Measurements from ENCODE around the gene STAG1. TPM values are rescaled to one million over a fixed set of nuclear protein-coding genes. Genes with fewer than 3 reads are reported as not detected.
A peak's percentile ranks its signal among the peaks of the same experiment; 100 is the strongest.

STAG1 gene
- total RNA-seq, 4 donors from 2014 or later: 32.6 to 44.0 (median 40.5) TPM

DNA sequence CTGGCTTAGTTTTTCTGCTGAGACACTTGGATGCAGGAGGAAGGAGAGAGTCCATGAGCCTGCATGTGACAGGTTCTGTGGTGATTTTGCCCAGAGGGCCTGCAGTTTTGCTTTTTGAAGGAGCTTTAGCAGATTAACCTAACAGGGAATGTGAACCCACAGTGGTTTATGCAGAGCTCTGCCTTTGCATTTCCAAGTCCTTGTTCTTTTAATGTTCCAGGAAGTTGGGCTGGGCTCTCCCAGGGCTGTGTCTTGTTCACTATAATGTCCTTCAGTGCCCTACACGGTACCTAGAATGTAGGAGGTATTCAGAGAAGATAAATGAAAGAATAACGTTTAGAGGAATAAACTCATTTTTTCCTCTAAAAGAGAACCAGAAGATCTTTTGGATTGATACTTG is 451.7 kb downstream of the STAG1 start:
- no peaks in the 10 kb centered on the region for H3K9me3 ChIP-seq
- H3K4me3 ChIP-seq: no peak overlapping the region
- peaks cover 0 to 58% (median 43%) of the 10 kb centered on the region in 4 donors for H3K36me3 ChIP-seq
- H3K27me3 ChIP-seq: no peaks in the 10 kb centered on the region
- TF ChIP-seq POLR2AphosphoS5 (IDR thresholded peaks at IDR 0.05): no peak
- TF ChIP-seq POLR2A (IDR thresholded peaks at IDR 0.05; ENCODE audit: low read depth): no peak
- TF ChIP-seq, protein P1, sequence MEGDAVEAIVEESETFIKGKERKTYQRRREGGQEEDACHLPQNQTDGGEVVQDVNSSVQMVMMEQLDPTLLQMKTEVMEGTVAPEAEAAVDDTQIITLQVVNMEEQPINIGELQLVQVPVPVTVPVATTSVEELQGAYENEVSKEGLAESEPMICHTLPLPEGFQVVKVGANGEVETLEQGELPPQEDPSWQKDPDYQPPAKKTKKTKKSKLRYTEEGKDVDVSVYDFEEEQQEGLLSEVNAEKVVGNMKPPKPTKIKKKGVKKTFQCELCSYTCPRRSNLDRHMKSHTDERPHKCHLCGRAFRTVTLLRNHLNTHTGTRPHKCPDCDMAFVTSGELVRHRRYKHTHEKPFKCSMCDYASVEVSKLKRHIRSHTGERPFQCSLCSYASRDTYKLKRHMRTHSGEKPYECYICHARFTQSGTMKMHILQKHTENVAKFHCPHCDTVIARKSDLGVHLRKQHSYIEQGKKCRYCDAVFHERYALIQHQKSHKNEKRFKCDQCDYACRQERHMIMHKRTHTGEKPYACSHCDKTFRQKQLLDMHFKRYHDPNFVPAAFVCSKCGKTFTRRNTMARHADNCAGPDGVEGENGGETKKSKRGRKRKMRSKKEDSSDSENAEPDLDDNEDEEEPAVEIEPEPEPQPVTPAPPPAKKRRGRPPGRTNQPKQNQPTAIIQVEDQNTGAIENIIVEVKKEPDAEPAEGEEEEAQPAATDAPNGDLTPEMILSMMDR (IDR thresholded peaks at IDR 0.05): no peak
- no peak for TF ChIP-seq EP300 (IDR thresholded peaks at IDR 0.05)
- H3K27ac ChIP-seq (replicated peaks in 1 of 4): no peak overlapping the region
- intact Hi-C loops (cut with DNase I): no loop called here
- WGBS: 93% methylated on average over 2 of the region's 2 CpGs
- DNase-seq (ENCODE audit: extremely low spot score): no peak
- H3K4me1 ChIP-seq: no peaks in the 10 kb centered on the region

DNA sequence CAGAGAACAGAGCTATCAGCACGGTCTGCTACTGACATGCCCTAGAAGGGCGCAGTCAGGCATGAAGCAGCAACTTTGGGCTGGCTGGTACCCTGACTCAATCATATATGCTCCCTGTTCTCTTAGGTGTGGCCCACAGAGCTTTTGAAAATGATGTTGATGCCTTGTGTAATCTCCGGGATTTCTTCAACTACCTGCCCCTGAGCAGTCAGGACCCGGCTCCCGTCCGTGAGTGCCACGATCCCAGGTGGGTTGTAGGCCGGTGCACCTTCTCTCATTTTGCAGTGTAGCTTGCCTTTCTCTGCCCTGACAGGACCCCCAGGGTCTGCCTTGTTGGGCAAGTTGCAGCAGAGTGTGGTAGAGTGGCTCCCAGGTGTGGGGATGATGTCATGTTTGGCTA is 454.4 kb downstream of the STAG1 start:
- H3K36me3 ChIP-seq: peaks cover 0 to 80% (median 57%) of the 10 kb centered on the region in 4 donors
- no peaks in the 10 kb centered on the region for H3K27me3 ChIP-seq
- no peaks in the 10 kb centered on the region for H3K9me3 ChIP-seq
- no peak overlapping the region for H3K4me3 ChIP-seq
- 96% methylated on average over 8 of the region's 8 CpGs for WGBS
- DNase-seq (ENCODE audit: extremely low spot score): peak; percentile 68
- no peaks in the 10 kb centered on the region for H3K4me1 ChIP-seq
- no peak overlapping the region for H3K27ac ChIP-seq (replicated peaks in 1 of 4)
- TF ChIP-seq POLR2A (IDR thresholded peaks at IDR 0.05; ENCODE audit: low read depth) (no peak), EP300 (IDR thresholded peaks at IDR 0.05) (no peak), POLR2AphosphoS5 (IDR thresholded peaks at IDR 0.05) (no peak)
- TF ChIP-seq, protein P1 (IDR thresholded peaks at IDR 0.05): no peak
- intact Hi-C loops (cut with DNase I): no loop called here

DNA sequence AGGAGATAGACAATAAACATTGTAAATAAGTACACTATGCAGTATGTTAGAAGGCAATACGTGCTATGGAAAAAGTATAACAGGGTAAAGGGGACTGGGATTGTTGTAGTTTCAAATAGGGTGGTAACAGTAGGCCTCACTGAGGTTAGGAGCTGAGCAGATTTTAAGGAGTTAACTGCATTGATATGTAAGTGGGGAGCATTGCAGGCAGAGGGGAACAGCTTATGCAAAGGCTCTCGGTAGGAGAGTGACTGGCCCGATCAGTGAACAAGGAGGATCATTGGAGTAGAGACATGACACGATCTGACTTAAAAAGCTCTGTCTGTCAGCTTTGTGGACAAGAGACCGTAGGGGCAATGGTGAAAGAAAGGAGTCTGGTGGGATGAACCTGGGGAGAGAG is 455.2 kb downstream of the STAG1 start:
- DNase-seq (ENCODE audit: extremely low spot score): no peak
- intact Hi-C loops (cut with DNase I): no loop called here
- no peaks in the 10 kb centered on the region for H3K27me3 ChIP-seq
- H3K27ac ChIP-seq (replicated peaks in 1 of 4): no peak overlapping the region
- H3K4me1 ChIP-seq: no peaks in the 10 kb centered on the region
- 84% methylated on average over 5 of the region's 5 CpGs for WGBS
- H3K4me3 ChIP-seq: no peak overlapping the region
- peaks cover 0 to 82% (median 57%) of the 10 kb centered on the region in 4 donors for H3K36me3 ChIP-seq
- TF ChIP-seq EP300 (IDR thresholded peaks at IDR 0.05) (no peak), POLR2AphosphoS5 (IDR thresholded peaks at IDR 0.05) (no peak), POLR2A (IDR thresholded peaks at IDR 0.05; ENCODE audit: low read depth) (no peak)
- TF ChIP-seq, protein P1 (IDR thresholded peaks at IDR 0.05): no peak
- H3K9me3 ChIP-seq: no peaks in the 10 kb centered on the region

DNA sequence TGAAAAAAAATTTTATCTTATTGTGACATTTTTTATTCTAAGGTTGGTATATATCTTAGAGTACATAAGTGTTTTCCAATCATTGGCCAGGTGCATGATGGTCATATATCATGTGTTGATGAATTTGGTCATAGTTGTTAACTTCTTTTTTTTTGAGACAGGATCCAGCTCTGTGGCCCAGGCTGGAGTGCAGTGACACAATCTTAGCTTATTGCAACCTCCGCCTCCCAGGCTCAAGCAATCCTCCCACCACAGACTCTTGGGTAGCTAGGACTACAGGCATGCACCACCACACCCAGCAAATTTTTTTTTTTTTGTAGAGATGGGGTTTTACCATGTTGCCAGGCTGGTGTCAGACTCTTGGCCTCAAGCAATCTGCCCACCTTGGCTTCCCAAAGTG is 458.0 kb downstream of the STAG1 start:
- Histone ChIP-seq H3K27ac (replicated peaks in 1 of 4) (no peak overlapping the region), H3K4me3 (no peak overlapping the region), H3K36me3 (peaks cover 0 to 60% (median 39%) of the 10 kb centered on the region in 4 donors), H3K9me3 (no peaks in the 10 kb centered on the region), H3K4me1 (no peaks in the 10 kb centered on the region), H3K27me3 (no peaks in the 10 kb centered on the region)
- TF ChIP-seq POLR2A (IDR thresholded peaks at IDR 0.05; ENCODE audit: low read depth) (no peak), POLR2AphosphoS5 (IDR thresholded peaks at IDR 0.05) (no peak), EP300 (IDR thresholded peaks at IDR 0.05) (no peak)
- TF ChIP-seq, protein P1 (IDR thresholded peaks at IDR 0.05): no peak
- intact Hi-C loops (cut with DNase I): no loop called here
- no peak for DNase-seq (ENCODE audit: extremely low spot score)
- 92% methylated on average over 1 of the region's 1 CpG for WGBS

DNA sequence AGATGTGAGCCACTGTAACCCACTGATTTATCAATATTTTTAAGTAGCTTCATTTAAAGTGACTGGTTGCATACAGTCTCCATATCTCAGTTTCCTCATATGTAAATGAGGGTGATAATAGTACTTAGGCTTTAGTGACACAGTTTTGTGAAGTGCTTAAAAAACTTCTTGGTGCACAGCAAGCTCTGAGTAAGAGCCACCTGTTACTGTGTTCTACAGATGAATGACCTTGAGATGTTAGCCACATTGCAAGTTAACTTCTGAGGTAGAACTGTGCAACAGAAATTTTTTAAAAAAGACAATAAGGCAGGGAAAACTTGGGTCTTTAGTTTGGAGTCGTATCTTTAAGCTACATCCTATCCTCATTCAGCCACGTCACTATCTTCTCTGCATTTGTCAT is 458.9 kb downstream of the STAG1 start:
- Histone ChIP-seq H3K4me3 (no peak overlapping the region), H3K27me3 (no peaks in the 10 kb centered on the region), H3K27ac (replicated peaks in 1 of 4) (no peak overlapping the region), H3K36me3 (peaks cover 0 to 55% (median 35%) of the 10 kb centered on the region in 4 donors), H3K4me1 (no peaks in the 10 kb centered on the region), H3K9me3 (no peaks in the 10 kb centered on the region)
- no peak for DNase-seq (ENCODE audit: extremely low spot score)
- intact Hi-C loops (cut with DNase I): no loop called here
- WGBS: 94% methylated on average over 2 of the region's 2 CpGs
- TF ChIP-seq EP300 (IDR thresholded peaks at IDR 0.05): no peak
- TF ChIP-seq POLR2AphosphoS5 (IDR thresholded peaks at IDR 0.05): no peak
- TF ChIP-seq, protein P1 (IDR thresholded peaks at IDR 0.05): no peak
- no peak for TF ChIP-seq POLR2A (IDR thresholded peaks at IDR 0.05; ENCODE audit: low read depth)

Measured in esophagus muscularis mucosa (tissue), 4 donors.